ENCODE results near the gene F12. TPM values are rescaled to one million over a fixed set of nuclear protein-coding genes. Genes with fewer than 3 reads are reported as not detected.
A peak's percentile ranks its signal among the peaks of the same experiment; 100 is the strongest.

The F12 gene
- total RNA-seq, 1 experiment from 2014 or later, result 16.5 TPM

DNA sequence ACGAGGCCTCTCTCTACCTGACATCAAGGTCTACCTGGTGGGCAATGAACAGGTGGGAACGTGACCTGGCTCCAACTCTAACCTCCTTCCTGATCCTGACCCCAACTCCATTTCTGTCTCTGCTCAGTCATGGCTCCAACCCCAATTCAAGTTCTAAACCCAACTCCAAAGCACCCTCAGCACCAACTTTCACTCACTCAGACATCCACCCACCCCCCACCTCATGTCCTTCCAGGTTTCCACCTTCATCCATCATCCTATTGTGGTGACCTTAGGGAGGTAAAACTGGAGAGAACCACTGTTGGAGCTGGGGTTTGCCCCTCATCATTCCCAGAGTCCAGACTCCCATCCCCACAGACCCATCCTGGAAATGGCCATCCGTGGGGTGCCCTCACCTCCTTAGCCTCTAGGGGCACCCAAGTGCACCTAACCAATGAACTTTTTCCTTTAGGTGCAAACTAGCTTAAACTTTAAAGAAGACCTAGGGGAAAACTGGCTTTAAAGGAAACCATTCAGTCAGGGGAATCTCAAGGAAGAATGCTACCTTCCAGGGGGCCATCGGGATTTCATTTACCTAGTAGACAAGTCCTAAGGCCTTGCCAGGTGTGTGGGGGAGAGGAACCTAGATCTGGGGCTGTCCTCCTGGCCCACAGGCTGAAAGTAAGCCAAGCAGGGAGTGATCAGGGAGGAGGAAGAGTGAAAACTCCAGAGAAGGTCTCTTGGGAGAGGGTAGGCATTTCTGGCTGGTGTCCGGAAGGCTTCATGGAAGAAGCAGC, 40.3 kb downstream of the F12 start:
- no peaks in the 10 kb centered on the region for H3K27me3 Mint-ChIP-seq (ENCODE audit: insufficient read depth, unreplicated experiment)
- intact Hi-C loops (cut with micrococcal nuclease), result no loop called here
- no TSS peak for BruUV-seq (replicated peaks)

DNA sequence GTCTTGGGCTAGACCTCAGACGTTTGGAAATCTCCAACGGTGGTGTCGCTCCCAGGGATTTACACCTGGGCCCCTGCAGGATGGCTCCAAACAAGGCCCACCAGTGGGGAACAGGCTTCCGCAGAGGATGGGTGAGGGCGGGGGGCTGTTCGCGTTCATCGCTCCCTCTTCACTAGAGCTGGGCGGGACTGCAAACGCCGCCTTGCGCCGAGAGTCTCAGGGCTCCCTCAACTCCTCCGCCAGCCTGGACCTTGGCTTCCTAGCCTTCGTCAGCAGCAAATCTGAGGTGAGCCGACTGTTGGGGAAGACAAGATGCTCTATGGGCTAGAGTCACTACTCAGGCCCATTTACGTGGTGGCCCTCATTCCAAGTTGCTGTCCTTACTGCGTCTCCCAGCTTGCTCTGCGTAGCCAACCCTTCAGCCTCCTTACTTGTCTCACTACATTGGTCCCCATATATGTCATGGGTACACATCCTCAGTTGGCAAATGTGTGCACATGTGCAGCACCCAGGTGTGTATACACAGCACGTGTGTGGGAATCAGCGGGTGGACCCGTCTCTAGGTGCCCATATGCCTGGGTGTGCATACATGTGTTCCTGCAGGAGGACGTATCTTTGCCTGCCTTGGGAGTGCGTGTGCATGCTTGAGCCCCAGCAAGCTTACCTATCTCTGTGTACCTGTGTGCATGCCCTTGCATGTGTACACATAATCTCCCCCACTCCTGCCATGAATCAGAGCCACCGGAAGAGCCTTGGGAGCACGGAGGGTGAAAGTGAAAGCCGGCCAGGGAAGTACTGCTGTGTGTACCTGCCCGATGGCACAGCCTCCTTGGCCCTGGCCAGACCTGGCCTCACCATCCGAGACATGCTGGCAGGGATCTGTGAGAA, 41.1 kb downstream of the F12 start:
- Mint-ChIP-seq H3K27ac (ENCODE audit: low read depth, unreplicated experiment) (no peak overlapping the region), H3K9me3 (ENCODE audit: unreplicated experiment) (no peaks in the 10 kb centered on the region), H3K4me3 (ENCODE audit: unreplicated experiment) (no peak overlapping the region), H3K27me3 (ENCODE audit: insufficient read depth, unreplicated experiment) (no peaks in the 10 kb centered on the region), H3K36me3 (ENCODE audit: insufficient read depth, unreplicated experiment) (no peaks in the 10 kb centered on the region), H3K4me1 (ENCODE audit: insufficient read depth, unreplicated experiment) (peaks cover 24% of the 10 kb centered on the region)
- DNase-seq (ENCODE audit: unreplicated experiment), result no peak
- ChIA-PET POLR2A (interaction anchor here (0.7 to 5.9 kb wide), 7 partner anchors 11 to 130 kb away, joined by 3 to 58 read pairs (median 5); partner anchors contain the start of genes LMAN2 and PDLIM7), CTCF (interaction anchor here (0.6 to 7.0 kb wide), 19 partner anchors 8 to 386 kb away, joined by 3 to 107 read pairs (median 4); partner anchors contain the start of genes DDX41, LMAN2 and SLC34A1)
- no peak for TF ChIP-seq CTCF (IDR thresholded peaks at IDR 0.05; ENCODE audit: unreplicated experiment)
- intact Hi-C loops (cut with micrococcal nuclease), result no loop called here
- no TSS peak for BruUV-seq (replicated peaks)

More for the DNA sequence above, 40.3 kb downstream of the F12 start:
- CTCF ChIA-PET, result interaction anchor here (0.6 to 7.0 kb wide), 21 partner anchors 9 to 162 kb away, joined by 3 to 107 read pairs (median 4); partner anchors contain the start of genes DDX41, LMAN2 and SLC34A1
- DNase-seq (ENCODE audit: unreplicated experiment), result peak; percentile 71
- Mint-ChIP-seq H3K4me3 (ENCODE audit: unreplicated experiment) (peak overlapping the region; percentile 35), H3K27ac (ENCODE audit: low read depth, unreplicated experiment) (no peak overlapping the region), H3K4me1 (ENCODE audit: insufficient read depth, unreplicated experiment) (peaks cover 24% of the 10 kb centered on the region), H3K36me3 (ENCODE audit: insufficient read depth, unreplicated experiment) (no peaks in the 10 kb centered on the region), H3K9me3 (ENCODE audit: unreplicated experiment) (no peaks in the 10 kb centered on the region)
- peak; percentile 79 for TF ChIP-seq CTCF (IDR thresholded peaks at IDR 0.05; ENCODE audit: unreplicated experiment)
- POLR2A ChIA-PET, result interaction anchor here (0.6 to 5.9 kb wide), 9 partner anchors 10 to 1242 kb away, joined by 3 to 58 read pairs (median 4); partner anchors contain the start of genes LMAN2 and PDLIM7

- POLR2A ChIA-PET, result interaction anchor here (4.9 kb wide), 1 partner anchor 16 kb away, joined by 30 read pairs; the partner anchor contains the start of gene LMAN2
- no TSS peak for BruUV-seq (replicated peaks)
These were observed 42.0 kb downstream of the F12 start for GRCh38 chr5:177367323-177367848.

More at GRCh38 chr5:177367323-177367848, 42.0 kb downstream of the F12 start:
- Mint-ChIP-seq H3K4me1 (ENCODE audit: insufficient read depth, unreplicated experiment) (peaks cover 25% of the 10 kb centered on the region), H3K27ac (ENCODE audit: low read depth, unreplicated experiment) (peak overlapping the region; percentile 41), H3K9me3 (ENCODE audit: unreplicated experiment) (no peaks in the 10 kb centered on the region), H3K36me3 (ENCODE audit: insufficient read depth, unreplicated experiment) (no peaks in the 10 kb centered on the region), H3K27me3 (ENCODE audit: insufficient read depth, unreplicated experiment) (no peaks in the 10 kb centered on the region), H3K4me3 (ENCODE audit: unreplicated experiment) (no peak overlapping the region)
- CTCF ChIA-PET, result interaction anchor here (0.5 to 2.2 kb wide), 6 partner anchors 11 to 87 kb away, joined by 3 to 8 read pairs (median 4); no protein-coding TSS in a partner anchor
- no peak for TF ChIP-seq CTCF (IDR thresholded peaks at IDR 0.05; ENCODE audit: unreplicated experiment)
- intact Hi-C loops (cut with micrococcal nuclease), result no loop called here
- DNase-seq (ENCODE audit: unreplicated experiment), result no peak
